ENCODE measurements around the gene MEI1. TPM values are rescaled to one million over a fixed set of nuclear protein-coding genes. Genes with fewer than 3 reads are reported as not detected.

Gene MEI1
- polyA plus RNA-seq, 1 donor (not counting 4 experiments of a cell fraction or from before 2014, with no cell fraction given): 0.10 TPM

- dilution Hi-C loops (cut with MboI; ENCODE audit: extremely low pct_ligation_motif_present, low sequenced_read_pairs): no loop called here
- Histone ChIP-seq H3K9me3 (ENCODE audit: control insufficient read depth, low read depth, low read length) (no peaks in the 10 kb centered on the region), H3K4me1 (ENCODE audit: control insufficient read depth, extremely low read depth, insufficient read depth, low read length) (peaks cover 21% of the 10 kb centered on the region), H3K36me3 (ENCODE audit: control insufficient read depth in 2 of 2, extremely low read depth in 1 of 2, insufficient read depth in 2 of 2, low read length in 2 of 2) (no peaks in the 10 kb centered on the region), H3K27me3 (ENCODE audit: control insufficient read depth, extremely low read depth, insufficient read depth, low read length) (no peaks in the 10 kb centered on the region), H3K9ac (ENCODE audit: control insufficient read depth, extremely low read depth, insufficient read depth, low read length) (no peak overlapping the region), H3K4me3 (ENCODE audit: control insufficient read depth in 2 of 3, extremely low read depth in 1 of 3, insufficient read depth in 2 of 3, low read depth in 1 of 3, low read length in 3 of 3) (no peak overlapping the region), H4K20me1 (ENCODE audit: control insufficient read depth, extremely low read depth, insufficient read depth, low read length) (no peaks in the 10 kb centered on the region), H3K79me2 (ENCODE audit: control insufficient read depth, insufficient read depth, low read length) (no peaks in the 10 kb centered on the region), H3K9me1 (ENCODE audit: control insufficient read depth, extremely low read depth, insufficient read depth, low read length) (no peaks in the 10 kb centered on the region), H3K4me2 (ENCODE audit: control insufficient read depth, extremely low read depth, insufficient read depth, low read depth, low read length) (no peak overlapping the region), H2AFZ (ENCODE audit: control insufficient read depth, low read length) (no peak overlapping the region), H3K27ac (ENCODE audit: control insufficient read depth, insufficient read depth, low read length) (no peak overlapping the region)
- no peak for DNase-seq (ENCODE audit: low read depth, low spot score)
- TF ChIP-seq EZH2 (IDR thresholded peaks at IDR 0.05; ENCODE audit: low read length) (no peak), CTCF (optimal IDR thresholded peaks at IDR 0.05 in 1 of 3, IDR thresholded peaks at IDR 0.05 in 1 of 3, conservative IDR thresholded peaks at IDR 0.05 in 1 of 3; ENCODE audit: extremely low read depth in 1 of 3, insufficient read depth in 2 of 3, low read length in 3 of 3) (no peak)
- FAIRE-seq: no peak
Measured at GRCh38 chr22:41776381-41776780, 77.1 kb downstream of the MEI1 start.

GRCh38 chr22:41777749-41778425, 78.6 kb downstream of the MEI1 start:
- Histone ChIP-seq H3K9me1 (ENCODE audit: control insufficient read depth, extremely low read depth, insufficient read depth, low read length) (no peaks in the 10 kb centered on the region), H3K27me3 (ENCODE audit: control insufficient read depth, extremely low read depth, insufficient read depth, low read length) (no peaks in the 10 kb centered on the region), H3K9me3 (ENCODE audit: control insufficient read depth, low read depth, low read length) (no peaks in the 10 kb centered on the region), H3K79me2 (ENCODE audit: control insufficient read depth, insufficient read depth, low read length) (no peaks in the 10 kb centered on the region), H3K36me3 (ENCODE audit: control insufficient read depth in 2 of 2, extremely low read depth in 1 of 2, insufficient read depth in 2 of 2, low read length in 2 of 2) (no peaks in the 10 kb centered on the region), H3K4me1 (ENCODE audit: control insufficient read depth, extremely low read depth, insufficient read depth, low read length) (peaks cover 7% of the 10 kb centered on the region), H3K27ac (ENCODE audit: control insufficient read depth, insufficient read depth, low read length) (no peak overlapping the region), H4K20me1 (ENCODE audit: control insufficient read depth, extremely low read depth, insufficient read depth, low read length) (no peaks in the 10 kb centered on the region), H3K4me3 (ENCODE audit: control insufficient read depth in 2 of 3, extremely low read depth in 1 of 3, insufficient read depth in 2 of 3, low read depth in 1 of 3, low read length in 3 of 3) (no peak overlapping the region), H3K9ac (ENCODE audit: control insufficient read depth, extremely low read depth, insufficient read depth, low read length) (no peak overlapping the region), H3K4me2 (ENCODE audit: control insufficient read depth, extremely low read depth, insufficient read depth, low read depth, low read length) (no peak overlapping the region), H2AFZ (ENCODE audit: control insufficient read depth, low read length) (no peak overlapping the region)
- FAIRE-seq (no peak), DNase-seq (ENCODE audit: low read depth, low spot score) (no peak)
- TF ChIP-seq CTCF (optimal IDR thresholded peaks at IDR 0.05 in 1 of 3, IDR thresholded peaks at IDR 0.05 in 1 of 3, conservative IDR thresholded peaks at IDR 0.05 in 1 of 3; ENCODE audit: extremely low read depth in 1 of 3, insufficient read depth in 2 of 3, low read length in 3 of 3): no peak
- dilution Hi-C loops (cut with MboI; ENCODE audit: extremely low pct_ligation_motif_present, low sequenced_read_pairs): no loop called here
